H9 (cell line): ENCODE results near the gene OBSL1. TPM values are rescaled to one million over a fixed set of nuclear protein-coding genes. Genes with fewer than 3 reads are reported as not detected.

Experiments used
- DNase-seq: peaks from one replicate; pipeline ENCODE4 v3.0.0-alpha.2; 2017
- H2AFZ ChIP-seq: one replicate; pipeline ENCODE4 v1.6.1; 2013; ENCODE audit warnings: mild to moderate bottlenecking, low read length, control low read depth, moderate library complexity
- H2AK5ac ChIP-seq: 2 replicates; pipeline ENCODE4 v1.6.1; 2013; ENCODE audit warnings: low read length, control low read depth, mixed read lengths; ENCODE audit not compliant: insufficient read length
- H2BK120ac ChIP-seq: one replicate; pipeline ENCODE4 v1.6.1; 2013; ENCODE audit warnings: low read depth, mild to moderate bottlenecking, low read length, control low read depth, inconsistent platforms; ENCODE audit not compliant: poor library complexity, severe bottlenecking
- H2BK12ac ChIP-seq: 2 replicates; pipeline ENCODE4 v1.6.1; 2013; ENCODE audit warnings: low read length, control low read depth, mixed read lengths, low read depth; ENCODE audit not compliant: insufficient read length
- H2BK15ac ChIP-seq: 2 replicates; pipeline ENCODE4 v1.6.1; 2013; ENCODE audit warnings: low read depth, low read length, control low read depth
- H2BK20ac ChIP-seq: one replicate; pipeline ENCODE4 v1.6.1; 2013; ENCODE audit warnings: low read depth, mild to moderate bottlenecking, low read length, control low read depth, inconsistent platforms; ENCODE audit not compliant: poor library complexity, severe bottlenecking
- H2BK5ac ChIP-seq: 2 replicates; pipeline ENCODE4 v1.6.1; 2013; ENCODE audit warnings: low read length, control low read depth, mixed read lengths; ENCODE audit not compliant: insufficient read length
- H3K14ac ChIP-seq: 2 replicates; pipeline ENCODE4 v1.6.1; 2013; ENCODE audit warnings: low read length, control low read depth; ENCODE audit not compliant: insufficient read depth
- H3K18ac ChIP-seq: 2 replicates; pipeline ENCODE4 v1.6.1; 2013; ENCODE audit warnings: low read depth, mild to moderate bottlenecking, mixed read lengths, low read length, control low read depth; ENCODE audit not compliant: insufficient read length
- H3K23ac ChIP-seq: 2 replicates; pipeline ENCODE4 v1.6.1; 2013; ENCODE audit warnings: low read length, control low read depth, mixed read lengths, low read depth; ENCODE audit not compliant: insufficient read length
- H3K23me2 ChIP-seq: 2 replicates; pipeline ENCODE4 v1.6.1; 2013; ENCODE audit warnings: low read depth, mild to moderate bottlenecking, mixed read lengths, low read length, control low read depth; ENCODE audit not compliant: insufficient read length, poor library complexity, severe bottlenecking
- H3K27ac ChIP-seq: 2 replicates; pipeline ENCODE4 v1.5.1; 2013; ENCODE audit warnings: low read length, control low read depth, mixed read lengths, low read depth; ENCODE audit not compliant: insufficient read length
- H3K27me3 ChIP-seq: 2 replicates; pipeline ENCODE4 v1.6.1; 2013; ENCODE audit warnings: low read length, control low read depth, inconsistent platforms; ENCODE audit not compliant: insufficient read depth
- H3K4ac ChIP-seq: 2 replicates; pipeline ENCODE4 v1.6.1; 2013; ENCODE audit warnings: low read depth, mild to moderate bottlenecking, control low read depth, inconsistent platforms, low read length, moderate library complexity
- H3K4me1 ChIP-seq: 2 replicates; pipeline ENCODE4 v1.6.1; 2013; ENCODE audit warnings: low read length, control low read depth, inconsistent platforms; ENCODE audit not compliant: insufficient read depth
- H3K4me2 ChIP-seq: 2 replicates; pipeline ENCODE4 v1.6.1; 2013; ENCODE audit warnings: low read length, control low read depth, mixed read lengths; ENCODE audit not compliant: insufficient read length, insufficient read depth
- H3K56ac ChIP-seq: 2 replicates; pipeline ENCODE4 v1.6.1; 2013; ENCODE audit warnings: low read depth, mild to moderate bottlenecking, mixed read lengths, low read length, control low read depth; ENCODE audit not compliant: insufficient read length
- H3K79me1 ChIP-seq: 2 replicates; pipeline ENCODE4 v1.6.1; 2013; ENCODE audit warnings: low read depth, mild to moderate bottlenecking, moderate library complexity, low read length, control low read depth, inconsistent platforms; ENCODE audit not compliant: insufficient read depth, poor library complexity, severe bottlenecking
- H3K79me2 ChIP-seq: 2 replicates; pipeline ENCODE4 v1.6.1; 2013; ENCODE audit warnings: low read length, control low read depth, inconsistent platforms; ENCODE audit not compliant: insufficient read depth
- H3K9ac ChIP-seq: 2 replicates; pipeline ENCODE4 v1.6.1; 2013; ENCODE audit warnings: low read length, control low read depth, mixed read lengths; ENCODE audit not compliant: insufficient read length; ENCODE audit errors: extremely low read depth
- H3K9me3 ChIP-seq: one replicate; pipeline ENCODE4 v1.6.1; 2013; ENCODE audit warnings: low read depth, low read length, inconsistent platforms; ENCODE audit not compliant: control insufficient read depth
- H3T11ph ChIP-seq: one replicate; pipeline ENCODE4 v1.6.1; 2013; ENCODE audit warnings: mild to moderate bottlenecking, low read length, control low read depth, inconsistent platforms
- H4K20me1 ChIP-seq: one replicate; pipeline ENCODE4 v1.6.1; 2013; ENCODE audit not compliant: control insufficient read depth, insufficient read length, insufficient read depth
- H4K5ac ChIP-seq: 2 replicates; pipeline ENCODE4 v1.6.1; 2013; ENCODE audit warnings: low read depth, mild to moderate bottlenecking, mixed read lengths, low read length, control low read depth; ENCODE audit not compliant: insufficient read length
- H4K8ac ChIP-seq: replicated peaks from 2 replicates; pipeline ENCODE4 v1.6.1; 2013; ENCODE audit warnings: low read length, control low read depth, mixed read lengths, low read depth; ENCODE audit not compliant: insufficient read length
- H4K91ac ChIP-seq: 2 replicates; pipeline ENCODE4 v1.6.1; 2013; ENCODE audit warnings: low read depth, mild to moderate bottlenecking, moderate library complexity, mixed read lengths, low read length, control low read depth; ENCODE audit not compliant: insufficient read length
- H3K27ac Mint-ChIP-seq, 3 experiments: 2 replicates in 2 of 3; 3 replicates in 1 of 3; pipeline ENCODE4 v1.8.0; 2020 to 2021; ENCODE audit warnings: mixed read lengths in 3 of 3, mild to moderate bottlenecking in 1 of 3, moderate library complexity in 1 of 3
- H3K27me3 Mint-ChIP-seq: 2 replicates; pipeline ENCODE4 v1.8.0; 2021; ENCODE audit warnings: low read depth, mild to moderate bottlenecking, moderate library complexity, mixed read lengths
- H3K36me3 Mint-ChIP-seq, 3 experiments: 2 replicates in 2 of 3; 3 replicates in 1 of 3; pipeline ENCODE4 v1.8.0; 2020 to 2021; ENCODE audit warnings: low read depth in 3 of 3, mixed read lengths in 3 of 3; ENCODE audit not compliant: insufficient read depth in 1 of 3
- H3K4me1 Mint-ChIP-seq, 2 experiments: 2 replicates each; pipeline ENCODE4 v1.8.0; 2020; ENCODE audit warnings: mixed read lengths in 2 of 2
- H3K4me3 Mint-ChIP-seq, 2 experiments: 2 replicates in 1 of 2; 3 replicates in 1 of 2; pipeline ENCODE4 v1.8.0; 2020 to 2021; ENCODE audit warnings: mild to moderate bottlenecking in 2 of 2, mixed read lengths in 2 of 2, moderate library complexity in 1 of 2
- H3K9me3 Mint-ChIP-seq, 2 experiments: 2 replicates in 1 of 2; 3 replicates in 1 of 2; pipeline ENCODE4 v1.8.0; 2020; ENCODE audit warnings: mild to moderate bottlenecking in 2 of 2, mixed read lengths in 2 of 2, moderate library complexity in 1 of 2
- CTCF ChIP-seq: fragments of 200-600 bp; sonication (generic); conservative IDR thresholded peaks from 3 replicates; pipeline ENCODE4 v1.8.0; 2021; ENCODE audit warnings: antibody characterized with exemption, mild to moderate bottlenecking
- WGBS: extraction: QIAGEN DNeasy Blood & Tissue Kit; methylation state at CpG from one replicate; pipeline ENCODE4 v1.1.7; 2013; ENCODE audit warnings: missing lambda C conversion rate, low lambda C conversion rate, mixed read lengths; ENCODE audit not compliant: insufficient read length; ENCODE audit errors: extremely low coverage; 5-methylcytosine and 5-hydroxymethylcytosine counted together
- total RNA-seq: library from RNA; stranded (reverse); gene quantifications from 2 replicates; pipeline ENCODE4 v1.2.1, GENCODE V29; 2021

OBSL1 gene
- total RNA-seq, 1 experiment from 2014 or later = 140 TPM

DNA sequence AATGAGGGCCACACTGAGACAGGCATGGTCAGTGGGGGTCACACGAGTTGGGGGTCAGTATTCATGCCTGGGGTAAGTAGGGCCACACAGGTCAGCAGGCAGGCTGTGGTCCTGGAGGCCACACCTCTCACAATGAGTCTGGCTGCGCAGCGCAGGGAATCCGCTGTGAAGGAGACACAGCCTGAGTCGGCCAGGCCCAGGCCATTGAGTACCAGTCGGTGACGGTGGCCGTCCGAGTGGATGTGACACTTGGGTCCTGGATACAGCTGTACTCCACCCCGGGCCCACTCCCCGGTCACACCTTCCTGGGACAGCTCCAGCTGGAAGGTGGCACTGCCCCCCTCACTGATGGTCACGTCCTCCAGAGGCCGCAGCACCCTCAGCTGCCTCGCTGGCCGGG is 17.0 kb downstream of the OBSL1 start:
- no peaks in the 10 kb centered on the region for H3K9me3 Mint-ChIP-seq
- H3K27ac Mint-ChIP-seq = no peak overlapping the region
- peaks cover 10 to 18% of the 10 kb centered on the region in 2 experiments for H3K4me1 Mint-ChIP-seq
- Histone ChIP-seq H3K27me3 (peaks cover 4% of the 10 kb centered on the region; the same call in 1 of the 2 replicates), H3T11ph (no peak overlapping the region), H4K20me1 (no peaks in the 10 kb centered on the region), H2BK12ac (no peak overlapping the region), H2BK5ac (no peak overlapping the region), H4K8ac (no peak overlapping the region), H3K27ac (no peak overlapping the region), H2BK120ac (no peak overlapping the region), H3K14ac (no peak overlapping the region), H3K9me3 (no peaks in the 10 kb centered on the region), H3K23ac (no peak overlapping the region), H3K4ac (no peak overlapping the region), H3K23me2 (peaks cover 11% of the 10 kb centered on the region), H4K5ac (no peak overlapping the region), H3K18ac (no peak overlapping the region), H4K91ac (no peak overlapping the region), H2BK15ac (no peak overlapping the region), H3K56ac (no peak overlapping the region), H3K79me1 (no peaks in the 10 kb centered on the region), H2BK20ac (no peak overlapping the region), H2AK5ac (no peak overlapping the region), H3K79me2 (no peaks in the 10 kb centered on the region), H2AFZ (no peak overlapping the region), H3K9ac (no peak overlapping the region), H3K4me2 (no peak overlapping the region), H3K4me1 (peaks cover 3% of the 10 kb centered on the region; the same call in 1 of the 2 replicates)
- no peak for DNase-seq
- H3K27me3 Mint-ChIP-seq = peaks cover 30% of the 10 kb centered on the region
- peak overlapping the region in 1 of 2 experiments; percentile 74; a peak in 1 of 5 replicates for H3K4me3 Mint-ChIP-seq
- no CpG with 5 or more reads among the region's 15 CpGs for WGBS
- peaks cover 13 to 38% (median 30%) of the 10 kb centered on the region in 3 experiments for H3K36me3 Mint-ChIP-seq
- no peak for TF ChIP-seq CTCF
